Measurements from ENCODE around the gene CABLES1. TPM values are rescaled to one million over a fixed set of nuclear protein-coding genes. Genes with fewer than 3 reads are reported as not detected.

Gene CABLES1
- total RNA-seq, 4 donors from 2014 or later: 1.5 to 11.9 (median 6.1) TPM

DNA sequence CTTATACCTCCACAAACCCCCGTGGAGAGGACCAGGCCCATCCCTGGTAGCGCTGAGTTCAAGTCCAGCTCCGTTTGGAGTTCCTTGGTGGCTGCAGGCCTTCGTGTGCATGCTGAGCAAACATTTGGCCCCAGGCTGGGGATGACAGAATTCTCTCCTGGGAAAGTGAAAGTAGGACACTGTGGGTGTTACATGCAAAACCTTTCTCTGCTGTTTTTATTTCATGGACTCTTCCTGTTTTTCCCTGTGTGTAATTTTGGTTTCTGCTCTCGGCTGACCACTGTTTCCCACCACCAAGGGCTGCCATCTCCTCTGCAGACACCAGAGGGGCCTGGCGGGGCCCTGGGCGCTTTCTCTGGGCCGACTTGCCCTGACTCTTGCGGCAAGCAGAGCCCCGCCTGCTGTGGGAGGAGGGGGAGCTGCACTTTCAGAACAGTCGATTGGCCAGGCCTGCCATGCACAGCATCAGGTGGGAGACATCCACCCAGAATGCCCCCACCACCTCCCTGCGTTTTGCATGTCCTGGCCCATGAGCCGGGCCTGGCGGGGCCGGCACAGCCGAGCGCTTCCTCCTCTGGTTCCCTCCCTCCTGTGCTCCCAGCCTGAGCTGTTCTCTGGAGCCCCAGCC, 102.4 kb downstream of the CABLES1 start:
- peaks cover 9 to 19% (median 12%) of the 10 kb centered on the region in 4 donors for H3K4me1 ChIP-seq
- H3K4me3 ChIP-seq: peak overlapping the region in 3 of 4 donors; percentile 19 to 40 (median 30)
- intact Hi-C loops (cut with DNase I; ENCODE audit: low total_unique reads): no loop called here
- in situ Hi-C loops (cut with MboI; ENCODE audit: low pct_ligation_motif_present in 1 of 4, low pct_unique_long_range_greater_than_20kb in 1 of 4, low sequenced_read_pairs in 3 of 4): no loop called here
- peak overlapping the region; percentile 77 to 81 (median 78) for H3K27ac ChIP-seq
- H3K9me3 ChIP-seq: no peaks in the 10 kb centered on the region
- no peaks in the 10 kb centered on the region for H3K36me3 ChIP-seq
- H3K27me3 ChIP-seq: no peaks in the 10 kb centered on the region
- 26% methylated on average over 17 of the region's 17 CpGs; no CpG with 5 or more reads in 1 of the 2 donors for WGBS, 2 donors (ENCODE audit: low coverage in 1 of 2)
- TF ChIP-seq POLR2A (IDR thresholded peaks at IDR 0.05) (no peak), POLR2AphosphoS5 (IDR thresholded peaks at IDR 0.05) (peak in 1 of 3 donors; percentile 13), CTCF (IDR thresholded peaks at IDR 0.05) (peak in 4 of 5 experiments; percentile 9 to 45 (median 29)), EP300 (IDR thresholded peaks at IDR 0.05; ENCODE audit: low read depth) (no peak)
- DNase-seq: peak; percentile 61

- WGBS, 2 donors (ENCODE audit: low coverage in 1 of 2): 46 to 78% methylated on average over 4 to 7 of the region's 7 CpGs
- H3K4me3 ChIP-seq: peak overlapping the region in 3 of 4 donors; percentile 19 to 40 (median 30)
Observed at GRCh38 chr18:23238152-23238531, 102.9 kb downstream of the CABLES1 start.

DNA sequence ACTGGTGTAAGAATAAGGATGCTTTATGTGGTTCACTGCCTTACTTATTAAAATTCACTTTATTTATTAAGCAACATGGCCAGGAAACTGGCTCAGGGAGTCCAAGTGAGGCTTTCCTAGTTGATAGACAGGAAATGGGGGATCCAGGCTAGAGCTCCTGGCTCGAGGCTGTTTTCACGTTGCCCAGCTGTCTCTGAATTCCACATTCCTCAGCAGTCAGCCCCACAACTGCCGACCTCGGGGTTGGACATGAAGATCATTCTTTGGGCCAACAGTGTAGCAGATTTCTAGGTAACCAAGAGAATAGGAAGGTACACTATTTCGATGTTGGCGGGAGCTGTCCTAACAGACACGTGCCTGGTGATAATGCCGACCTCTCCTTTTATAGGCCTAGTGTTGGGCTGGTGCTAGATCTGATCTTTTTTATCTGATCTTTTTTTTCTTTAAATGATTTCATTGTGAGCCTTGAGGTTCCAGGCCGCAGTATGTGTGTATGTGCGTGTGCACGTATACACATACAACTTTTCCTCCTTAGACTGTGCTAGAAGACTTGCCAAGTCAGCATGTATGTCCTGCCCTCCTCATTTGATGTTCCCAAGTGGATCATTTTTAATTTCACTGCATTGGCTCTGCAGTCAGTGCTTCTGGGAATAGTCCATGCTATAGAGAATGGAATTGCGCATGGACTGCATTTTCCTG, 103.5 kb downstream of the CABLES1 start:
- intact Hi-C loops (cut with DNase I; ENCODE audit: low total_unique reads): no loop called here
- TF ChIP-seq EP300 (IDR thresholded peaks at IDR 0.05; ENCODE audit: low read depth): no peak
- TF ChIP-seq POLR2A (IDR thresholded peaks at IDR 0.05): no peak
- TF ChIP-seq CTCF (IDR thresholded peaks at IDR 0.05): no peak
- TF ChIP-seq POLR2AphosphoS5 (IDR thresholded peaks at IDR 0.05): no peak
- Histone ChIP-seq H3K4me3 (no peak overlapping the region), H3K9me3 (no peaks in the 10 kb centered on the region), H3K4me1 (peaks cover 9 to 19% (median 12%) of the 10 kb centered on the region in 4 donors), H3K27me3 (no peaks in the 10 kb centered on the region), H3K36me3 (no peaks in the 10 kb centered on the region), H3K27ac (peak overlapping the region; percentile 77 to 81 (median 78))
- 84 to 93% methylated on average over 9 to 12 of the region's 12 CpGs for WGBS, 2 donors (ENCODE audit: low coverage in 1 of 2)
- in situ Hi-C loops (cut with MboI; ENCODE audit: low pct_ligation_motif_present in 1 of 4, low pct_unique_long_range_greater_than_20kb in 1 of 4, low sequenced_read_pairs in 3 of 4): no loop called here
- no peak for DNase-seq

More at GRCh38 chr18:23238152-23238531, 102.9 kb downstream of the CABLES1 start:
- in situ Hi-C loops (cut with MboI; ENCODE audit: low pct_ligation_motif_present in 1 of 4, low pct_unique_long_range_greater_than_20kb in 1 of 4, low sequenced_read_pairs in 3 of 4): no loop called here
- Histone ChIP-seq H3K36me3 (no peaks in the 10 kb centered on the region), H3K9me3 (no peaks in the 10 kb centered on the region), H3K27ac (peak overlapping the region; percentile 77 to 81 (median 78)), H3K4me1 (peaks cover 9 to 19% (median 12%) of the 10 kb centered on the region in 4 donors), H3K27me3 (no peaks in the 10 kb centered on the region)
- DNase-seq: peak; percentile 27
- intact Hi-C loops (cut with DNase I; ENCODE audit: low total_unique reads): no loop called here
- TF ChIP-seq POLR2A (IDR thresholded peaks at IDR 0.05) (no peak), CTCF (IDR thresholded peaks at IDR 0.05) (no peak), POLR2AphosphoS5 (IDR thresholded peaks at IDR 0.05) (no peak), EP300 (IDR thresholded peaks at IDR 0.05; ENCODE audit: low read depth) (no peak)

GRCh38 chr18:23239350-23239692, 104.0 kb downstream of the CABLES1 start:
- Histone ChIP-seq H3K27ac (no peak overlapping the region), H3K9me3 (no peaks in the 10 kb centered on the region), H3K36me3 (no peaks in the 10 kb centered on the region), H3K4me1 (peaks cover 9 to 19% (median 12%) of the 10 kb centered on the region in 4 donors), H3K27me3 (no peaks in the 10 kb centered on the region), H3K4me3 (no peak overlapping the region)
- intact Hi-C loops (cut with DNase I; ENCODE audit: low total_unique reads) (no loop called here), in situ Hi-C loops (cut with MboI; ENCODE audit: low pct_ligation_motif_present in 1 of 4, low pct_unique_long_range_greater_than_20kb in 1 of 4, low sequenced_read_pairs in 3 of 4) (no loop called here)
- DNase-seq: no peak
- WGBS, 2 donors (ENCODE audit: low coverage in 1 of 2): 94% methylated on average over 7 of the region's 7 CpGs; no CpG with 5 or more reads in 1 of the 2 donors
- TF ChIP-seq CTCF (IDR thresholded peaks at IDR 0.05) (no peak), POLR2AphosphoS5 (IDR thresholded peaks at IDR 0.05) (no peak), POLR2A (IDR thresholded peaks at IDR 0.05) (no peak), EP300 (IDR thresholded peaks at IDR 0.05; ENCODE audit: low read depth) (no peak)

All from transverse colon (tissue), 4 donors.